SK-N-SH treated with all-trans-retinoic acid at 6 μM for 48 hours (cell line): ENCODE results near the gene DENR.
"Not testable (repeated sequence)": the region's sequence is repeated elsewhere in the genome, so short reads cannot be mapped to it uniquely, and the experiment has no call there.

ENCODE experiments used
- ARNTL ChIP-seq: fragments of 450-650 bp; formaldehyde crosslinking; IDR thresholded peaks from 2 replicates; pipeline ENCODE4 v1.5.0; 2020; ENCODE audit warnings: low read depth, mild to moderate bottlenecking, moderate library complexity, borderline replicate concordance
- ESRRG ChIP-seq: fragments of 250-450 bp; sonication (Bioruptor Pico); IDR thresholded peaks from 2 replicates; pipeline ENCODE4 v1.6.1; 2021; ENCODE audit warnings: mild to moderate bottlenecking
- PPARA ChIP-seq: fragments of 250-450 bp; sonication (Bioruptor Pico); IDR thresholded peaks from 2 replicates; pipeline ENCODE4 v1.5.0; 2020; ENCODE audit warnings: mild to moderate bottlenecking, borderline replicate concordance

- not testable (repeated sequence) for TF ChIP-seq ESRRG, ARNTL, PPARA (CRISPR knock-in tag)
These were observed 1.7 kb upstream of the DENR start for GRCh38 chr12:122750781-122751515.
